LNCAP (cell line): ENCODE measurements around the gene CTCF.

ENCODE experiments used
- TF ChIP-seq, protein P1 (sequence below): fragments of 450-650 bp; IDR thresholded peaks from 2 replicates; pipeline ENCODE4 v1.5.1; 2017; ENCODE audit warnings: mild to moderate bottlenecking

CTCF gene

GRCh38 chr16:67637625-67638024 is 75.3 kb downstream of the CTCF start:
- TF ChIP-seq, protein P1, sequence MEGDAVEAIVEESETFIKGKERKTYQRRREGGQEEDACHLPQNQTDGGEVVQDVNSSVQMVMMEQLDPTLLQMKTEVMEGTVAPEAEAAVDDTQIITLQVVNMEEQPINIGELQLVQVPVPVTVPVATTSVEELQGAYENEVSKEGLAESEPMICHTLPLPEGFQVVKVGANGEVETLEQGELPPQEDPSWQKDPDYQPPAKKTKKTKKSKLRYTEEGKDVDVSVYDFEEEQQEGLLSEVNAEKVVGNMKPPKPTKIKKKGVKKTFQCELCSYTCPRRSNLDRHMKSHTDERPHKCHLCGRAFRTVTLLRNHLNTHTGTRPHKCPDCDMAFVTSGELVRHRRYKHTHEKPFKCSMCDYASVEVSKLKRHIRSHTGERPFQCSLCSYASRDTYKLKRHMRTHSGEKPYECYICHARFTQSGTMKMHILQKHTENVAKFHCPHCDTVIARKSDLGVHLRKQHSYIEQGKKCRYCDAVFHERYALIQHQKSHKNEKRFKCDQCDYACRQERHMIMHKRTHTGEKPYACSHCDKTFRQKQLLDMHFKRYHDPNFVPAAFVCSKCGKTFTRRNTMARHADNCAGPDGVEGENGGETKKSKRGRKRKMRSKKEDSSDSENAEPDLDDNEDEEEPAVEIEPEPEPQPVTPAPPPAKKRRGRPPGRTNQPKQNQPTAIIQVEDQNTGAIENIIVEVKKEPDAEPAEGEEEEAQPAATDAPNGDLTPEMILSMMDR, result no peak

DNA sequence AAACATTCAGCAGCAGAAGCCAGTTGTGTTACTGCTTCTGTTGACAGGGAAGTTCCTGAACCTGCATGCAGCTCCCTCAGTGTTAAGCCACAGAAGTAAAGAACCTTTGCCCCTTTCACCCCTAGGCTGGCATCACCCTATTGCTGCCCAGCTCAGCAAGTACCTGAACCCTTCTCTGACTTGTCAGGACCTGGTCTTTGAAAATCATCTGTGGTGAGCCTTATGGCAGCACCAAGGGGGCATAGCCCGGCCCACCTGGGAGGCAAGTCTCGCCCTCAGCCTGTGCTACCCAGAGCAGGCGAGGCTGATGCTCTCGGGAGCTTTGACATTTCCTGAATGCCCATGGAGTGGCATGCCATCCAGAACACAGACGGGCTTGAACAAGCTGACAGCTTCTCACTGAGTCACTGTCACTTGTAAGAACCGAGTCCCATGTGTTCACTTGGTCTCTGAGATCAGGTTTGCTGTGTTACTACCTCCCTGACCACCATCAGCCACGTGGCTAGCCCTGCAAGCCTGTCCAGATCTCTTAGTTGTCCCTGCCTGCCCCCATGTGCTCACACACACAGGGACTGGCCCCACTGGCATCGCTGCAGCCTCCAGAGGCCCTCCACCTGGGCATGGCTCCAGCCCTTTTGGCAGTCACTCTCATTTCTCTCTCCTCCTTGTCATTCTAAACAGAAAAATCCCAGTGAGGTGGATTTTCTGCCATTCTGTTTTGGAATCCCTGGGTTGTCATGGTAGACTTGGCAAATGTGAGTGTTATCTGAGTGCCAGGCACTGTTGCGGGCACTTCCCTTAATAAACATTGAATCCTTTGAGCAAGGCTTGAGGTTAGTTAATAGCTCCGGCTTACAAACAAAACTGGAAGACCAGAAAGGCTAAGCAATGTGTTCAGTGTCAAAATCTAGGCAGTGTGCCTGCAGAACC is 79.7 kb downstream of the CTCF start:
- TF ChIP-seq, protein P1, result no peak

GRCh38 chr16:67644038-67644437 is 81.7 kb downstream of the CTCF start:
- TF ChIP-seq, protein P1, result no peak

DNA sequence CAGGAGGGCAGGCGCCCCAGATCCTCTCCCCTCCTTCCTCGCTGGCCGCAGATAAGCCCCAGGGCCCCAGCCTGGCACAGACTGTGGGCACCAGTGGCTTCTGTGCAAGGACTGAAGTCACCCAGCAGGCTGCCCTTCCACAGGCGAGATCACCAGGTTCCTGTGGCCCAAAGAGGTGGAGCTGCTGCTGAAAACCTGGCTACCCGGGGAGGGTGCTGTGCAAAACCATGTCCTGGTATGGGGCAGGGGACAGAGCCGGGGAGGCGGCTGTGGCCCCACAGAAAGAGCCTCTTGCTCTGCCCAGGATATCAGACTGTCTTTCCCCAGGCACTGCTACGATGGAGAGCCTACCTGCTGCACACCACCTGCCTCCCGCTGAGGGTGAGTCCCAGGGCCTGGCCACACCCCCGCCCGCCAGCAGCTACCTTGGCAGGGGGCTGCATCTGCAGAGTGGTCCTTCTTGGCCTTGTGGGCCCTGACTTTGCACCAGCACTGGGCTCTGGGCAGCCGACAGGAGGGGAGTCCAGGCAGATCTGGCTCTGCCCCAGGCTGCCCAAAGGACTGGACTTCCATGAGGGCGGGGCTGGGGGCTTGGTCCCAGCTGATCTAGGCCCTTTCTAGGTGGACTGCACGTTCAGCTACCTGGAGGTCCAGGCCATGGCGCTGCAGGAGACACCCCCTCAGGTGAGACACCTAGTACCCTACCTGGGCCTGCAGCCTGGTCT is 83.2 kb downstream of the CTCF start:
- TF ChIP-seq, protein P1, result no peak

DNA sequence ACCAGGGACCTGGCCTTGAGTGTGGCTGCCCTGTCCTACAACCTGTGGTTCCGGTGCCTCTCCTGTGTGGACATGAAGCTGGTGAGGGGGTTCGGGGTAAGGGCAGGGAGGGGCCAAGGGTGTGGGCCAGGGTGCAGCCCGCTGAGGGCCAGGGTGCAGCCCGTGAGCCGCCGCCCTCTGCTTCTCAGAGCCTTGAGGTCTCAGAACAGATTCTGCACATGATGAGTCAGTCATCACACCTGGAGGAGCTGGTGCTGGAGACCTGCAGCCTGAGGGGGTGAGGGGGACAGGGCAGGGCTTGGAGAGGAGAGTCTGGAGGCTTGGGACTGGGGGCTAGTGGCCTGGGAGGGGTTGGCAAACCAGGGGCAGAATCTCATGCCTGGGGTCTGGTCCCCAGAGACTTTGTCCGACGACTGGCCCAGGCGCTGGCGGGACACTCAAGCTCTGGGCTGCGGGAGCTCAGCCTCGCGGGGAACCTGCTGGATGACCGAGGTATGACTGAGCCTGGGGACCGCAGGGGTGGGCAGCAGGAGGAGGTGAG is 84.9 kb downstream of the CTCF start:
- TF ChIP-seq, protein P1, result no peak

DNA sequence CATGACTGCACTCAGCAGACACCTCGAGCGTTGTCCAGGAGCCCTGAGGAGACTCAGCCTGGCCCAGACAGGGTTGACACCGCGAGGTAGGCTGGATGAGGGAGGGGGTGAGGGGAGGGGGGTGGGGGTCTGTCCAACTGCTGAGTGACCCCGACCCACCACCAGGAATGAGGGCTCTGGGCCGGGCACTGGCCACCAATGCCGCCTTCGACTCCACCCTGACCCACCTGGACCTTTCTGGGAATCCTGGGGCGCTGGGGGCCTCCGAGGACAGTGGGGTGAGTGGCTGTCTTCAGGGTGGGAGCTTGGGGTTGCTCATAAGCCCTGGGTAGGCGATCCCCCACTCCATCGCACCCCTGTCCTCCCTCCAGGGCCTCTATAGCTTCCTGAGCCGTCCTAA is 85.4 kb downstream of the CTCF start:
- TF ChIP-seq, protein P1, result no peak

- TF ChIP-seq, protein P1, result no peak
These were observed 85.9 kb downstream of the CTCF start for GRCh38 chr16:67648088-67648763.
